ENCODE data around the gene ZNF286A. TPM values are rescaled to one million over a fixed set of nuclear protein-coding genes. Genes with fewer than 3 reads are reported as not detected.
"Not testable (repeated sequence)": the region's sequence is repeated elsewhere in the genome, so short reads cannot be mapped to it uniquely, and the experiment has no call there.

The ZNF286A gene

DNA sequence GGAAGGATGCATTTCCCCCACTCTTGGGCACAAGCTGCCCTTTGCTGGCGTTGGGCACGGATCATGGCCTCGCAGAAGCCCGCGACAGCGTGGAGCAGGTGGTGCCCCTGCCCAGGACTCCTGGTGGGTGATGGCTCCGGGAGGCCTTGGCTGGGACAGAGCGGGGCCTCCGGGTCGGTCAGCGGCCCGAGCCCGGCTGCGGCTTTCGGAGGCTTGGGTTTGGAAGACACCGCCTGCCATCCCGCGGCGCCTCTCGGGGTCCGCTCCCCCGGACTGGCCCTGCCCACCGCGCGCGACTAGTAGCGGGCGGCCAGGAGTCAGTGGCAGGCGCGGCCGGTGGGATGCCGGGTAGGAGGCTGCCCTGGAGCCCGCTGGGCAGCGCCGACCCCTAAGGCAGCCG, 49.9 kb downstream of the ZNF286A start:
- not testable (repeated sequence) for H3K27me3 ChIP-seq (ENCODE audit: insufficient read depth, low read length, poor library complexity); H2AK5ac ChIP-seq (ENCODE audit: low read length); H3K56ac ChIP-seq (ENCODE audit: low read length); H3K18ac ChIP-seq (ENCODE audit: low read length); H3K79me1 ChIP-seq (ENCODE audit: low read length); H4K5ac ChIP-seq (ENCODE audit: low read length); H2BK120ac ChIP-seq (ENCODE audit: low read depth, low read length); H3K23ac ChIP-seq (ENCODE audit: low read length); H3K9ac ChIP-seq (ENCODE audit: low read length); H2BK15ac ChIP-seq (replicated peaks; ENCODE audit: low read depth); H4K8ac ChIP-seq (ENCODE audit: low read depth, low read length); H3K4me3 ChIP-seq (ENCODE audit: low read length); H3K36me3 ChIP-seq (ENCODE audit: control insufficient read depth, insufficient read depth, low read length); DNase-seq; H2BK5ac ChIP-seq (ENCODE audit: low read length); H3K4ac ChIP-seq (ENCODE audit: low read depth, low read length); H3K27ac ChIP-seq (ENCODE audit: low read depth, low read length); H3K4me2 ChIP-seq (ENCODE audit: low read length); H3K4me1 ChIP-seq (ENCODE audit: control insufficient read depth, low read depth, low read length); H3K79me2 ChIP-seq (ENCODE audit: control insufficient read depth, insufficient read depth, low read length)
- no CpG with 5 or more reads among the region's 36 CpGs for WGBS (ENCODE audit: extremely low coverage, insufficient coverage, low lambda C conversion rate)

DNA sequence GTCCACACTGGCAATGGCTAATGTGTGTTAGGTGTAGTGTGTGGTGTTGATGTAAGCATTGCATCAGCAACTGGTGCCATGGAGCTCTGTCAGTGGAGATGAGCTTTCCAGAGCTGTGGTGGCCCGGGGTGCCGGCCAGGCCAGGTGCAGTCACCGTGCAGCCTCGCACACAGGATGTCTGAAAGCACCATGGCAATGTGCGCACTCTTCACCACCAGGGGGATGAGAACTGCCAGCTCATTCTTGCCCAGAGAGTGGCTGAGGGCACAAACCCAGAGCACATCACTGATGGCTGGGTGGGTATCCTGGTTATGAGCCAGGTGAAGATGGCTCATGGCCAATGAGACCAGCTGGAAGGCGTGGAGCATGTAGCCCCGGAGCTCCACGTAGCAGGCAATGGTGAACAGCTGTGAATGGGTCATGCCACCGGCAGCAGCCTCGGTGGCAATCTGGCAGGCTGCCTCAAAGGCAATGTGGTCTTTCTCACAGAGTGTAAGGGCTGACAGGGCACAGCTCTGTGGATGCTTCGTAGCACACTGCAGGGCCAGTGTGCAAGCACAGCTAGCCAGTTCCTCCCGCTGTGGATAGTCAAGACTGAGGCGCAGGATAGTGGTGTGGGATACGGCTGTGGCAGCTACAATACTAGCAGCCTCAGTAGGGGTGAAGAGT, 69.4 kb downstream of the ZNF286A start:
- H2BK5ac ChIP-seq (ENCODE audit: low read length); DNase-seq; H3K4me2 ChIP-seq (ENCODE audit: low read length); H3K56ac ChIP-seq (ENCODE audit: low read length); H3K79me1 ChIP-seq (ENCODE audit: low read length); H3K4ac ChIP-seq (ENCODE audit: low read depth, low read length); H2BK120ac ChIP-seq (ENCODE audit: low read depth, low read length); H3K27me3 ChIP-seq (ENCODE audit: insufficient read depth, low read length, poor library complexity); H2BK15ac ChIP-seq (replicated peaks; ENCODE audit: low read depth); H3K23ac ChIP-seq (ENCODE audit: low read length); H3K18ac ChIP-seq (ENCODE audit: low read length); H4K5ac ChIP-seq (ENCODE audit: low read length); H4K8ac ChIP-seq (ENCODE audit: low read depth, low read length); H3K4me3 ChIP-seq (ENCODE audit: low read length); H3K9ac ChIP-seq (ENCODE audit: low read length); H3K27ac ChIP-seq (ENCODE audit: low read depth, low read length); H3K79me2 ChIP-seq (ENCODE audit: control insufficient read depth, insufficient read depth, low read length); H3K36me3 ChIP-seq (ENCODE audit: control insufficient read depth, insufficient read depth, low read length); H3K4me1 ChIP-seq (ENCODE audit: control insufficient read depth, low read depth, low read length); H2AK5ac ChIP-seq (ENCODE audit: low read length): not testable (repeated sequence)
- no CpG with 5 or more reads among the region's 14 CpGs for WGBS (ENCODE audit: extremely low coverage, insufficient coverage, low lambda C conversion rate)

Small RNA genes lying within 50 kb of the gene (small RNA-seq; reads per million reads assigned to genes)
- gene ZNF29P (ENCODE audit: insufficient read depth) = not detected
